MV-4-11 (cell line): ENCODE results near the gene PTPRK.
"Not testable (repeated sequence)": the region's sequence is repeated elsewhere in the genome, so short reads cannot be mapped to it uniquely, and the experiment has no call there.

ENCODE experiments used
- DNase-seq: peaks from one replicate; lab custom pipeline; 2025; lab: John Stamatoyannopoulos, UW

The PTPRK gene

GRCh38 chr6:127952831-127953230 is 567.6 kb downstream of the PTPRK start:
- peak; percentile 6 for DNase-seq

GRCh38 chr6:127952176-127952575 is 568.2 kb downstream of the PTPRK start:
- no peak for DNase-seq

- no peak for DNase-seq
Measured at GRCh38 chr6:127951172-127951917, 569.1 kb downstream of the PTPRK start.

- DNase-seq: peak; percentile 27
Measured at GRCh38 chr6:127950566-127951145, 569.7 kb downstream of the PTPRK start.

GRCh38 chr6:127949251-127949650 is 571.1 kb downstream of the PTPRK start:
- DNase-seq: no peak

- no peak for DNase-seq
Measured at GRCh38 chr6:127946388-127946787, 574.0 kb downstream of the PTPRK start.

GRCh38 chr6:127945434-127946097 is 574.8 kb downstream of the PTPRK start:
- no peak for DNase-seq

GRCh38 chr6:127941228-127941627 is 579.2 kb downstream of the PTPRK start:
- DNase-seq: no peak

- no peak for DNase-seq
Measured at GRCh38 chr6:127939442-127940066, 580.8 kb downstream of the PTPRK start.

- DNase-seq: peak; percentile 16
Measured at GRCh38 chr6:127938701-127939100, 581.7 kb downstream of the PTPRK start.

GRCh38 chr6:127937747-127938146 is 582.7 kb downstream of the PTPRK start:
- no peak for DNase-seq

GRCh38 chr6:127937102-127937501 is 583.3 kb downstream of the PTPRK start:
- DNase-seq: no peak

GRCh38 chr6:127934956-127935355 is 585.4 kb downstream of the PTPRK start:
- no peak for DNase-seq

- no peak for DNase-seq
Measured at GRCh38 chr6:127933852-127934840, 586.3 kb downstream of the PTPRK start.

GRCh38 chr6:127933137-127933536 is 587.3 kb downstream of the PTPRK start:
- DNase-seq: no peak

GRCh38 chr6:127932708-127933107 is 587.7 kb downstream of the PTPRK start:
- DNase-seq: no peak

GRCh38 chr6:127926441-127926840 is 594.0 kb downstream of the PTPRK start:
- not testable (repeated sequence) for DNase-seq

GRCh38 chr6:127924440-127924839 is 596.0 kb downstream of the PTPRK start:
- no peak for DNase-seq

- no peak for DNase-seq
Measured at GRCh38 chr6:127924031-127924430, 596.4 kb downstream of the PTPRK start.

- no peak for DNase-seq
Measured at GRCh38 chr6:127923135-127923534, 597.3 kb downstream of the PTPRK start.

GRCh38 chr6:127921982-127922381 is 598.4 kb downstream of the PTPRK start:
- DNase-seq: no peak

- DNase-seq: no peak
Measured at GRCh38 chr6:127920804-127921203, 599.6 kb downstream of the PTPRK start.
